IMR-90 (cell line): ENCODE data around the gene PDGFC. TPM values are rescaled to one million over a fixed set of nuclear protein-coding genes. Genes with fewer than 3 reads are reported as not detected.

Source experiments
- ATAC-seq: fragments of 200-7000 bp; cut with Tn5 transposase; 2 replicates; pipeline ENCODE4 v1.9.1; 2020; ENCODE audit warnings: low read depth, mild to moderate bottlenecking, moderate library complexity
- BruUV-seq: library from RNA; stranded (reverse); fragments of 400-500 nt; replicated peaks from 2 replicates; lab custom pipeline; 2021; lab: Mats Ljungman, UMichigan
- CTCF ChIA-PET: fragments of 300-600 bp; formaldehyde crosslinking; extraction: SDS; loops from one replicate; lab custom pipeline; 2021; ENCODE audit warnings: antibody characterized with exemption; lab: Yijun Ruan, JAX
- POLR2A ChIA-PET: fragments of 300-600 bp; sonication (Branson Sonifier 250); formaldehyde crosslinking; loops from one replicate; lab custom pipeline; 2022; ENCODE audit warnings: antibody characterized with exemption; ENCODE audit not compliant: unreplicated experiment; lab: Charles Lee
- DNase-seq: peaks from one replicate; pipeline ENCODE4 v3.0.0; 2013
- H2AFZ ChIP-seq: replicated peaks from 2 replicates; pipeline ENCODE3; 2013; ENCODE audit warnings: low read length, mild to moderate bottlenecking; ENCODE audit not compliant: poor library complexity
- H2AK5ac ChIP-seq: 2 replicates; pipeline ENCODE4 v1.6.1; 2013; ENCODE audit warnings: low read depth, low read length, inconsistent platforms
- H2AK9ac ChIP-seq: replicated peaks from 2 replicates; pipeline ENCODE3; 2013; ENCODE audit warnings: mild to moderate bottlenecking, low read depth, low read length, moderate library complexity; ENCODE audit not compliant: poor library complexity
- H2BK120ac ChIP-seq: 2 replicates; pipeline ENCODE4 v1.6.1; 2013; ENCODE audit warnings: low read depth, low read length, inconsistent platforms
- H2BK15ac ChIP-seq: 3 replicates; pipeline ENCODE4 v1.6.1; 2013; ENCODE audit warnings: low read depth, low read length, inconsistent platforms
- H2BK20ac ChIP-seq: 2 replicates; pipeline ENCODE4 v1.6.1; 2013; ENCODE audit warnings: low read depth, mild to moderate bottlenecking, inconsistent platforms, low read length, moderate library complexity
- H2BK5ac ChIP-seq: 2 replicates; pipeline ENCODE4 v1.6.1; 2013; ENCODE audit warnings: mild to moderate bottlenecking, low read depth, low read length, inconsistent platforms; ENCODE audit not compliant: poor library complexity, severe bottlenecking
- H3K14ac ChIP-seq: replicated peaks from 2 replicates; pipeline ENCODE4 v1.6.1; 2013; ENCODE audit warnings: low read depth, low read length, inconsistent platforms
- H3K18ac ChIP-seq: 2 replicates; pipeline ENCODE4 v1.6.1; 2013; ENCODE audit warnings: low read depth, low read length, control low read depth
- H3K23ac ChIP-seq: 2 replicates; pipeline ENCODE4 v1.6.1; 2013; ENCODE audit warnings: low read depth, low read length, inconsistent platforms
- H3K27ac ChIP-seq: 2 replicates; pipeline ENCODE4 v1.5.1; 2013; ENCODE audit warnings: mild to moderate bottlenecking, control low read depth, low read length; ENCODE audit not compliant: insufficient read depth
- H3K27me3 ChIP-seq: 2 replicates; pipeline ENCODE4 v1.6.1; 2013; ENCODE audit warnings: low read length; ENCODE audit not compliant: control insufficient read depth, insufficient read depth
- H3K36me3 ChIP-seq: 2 replicates; pipeline ENCODE4 v1.6.1; 2013; ENCODE audit warnings: low read length, mixed read lengths; ENCODE audit not compliant: control insufficient read depth, insufficient read depth
- H3K4ac ChIP-seq: 2 replicates; pipeline ENCODE4 v1.6.1; 2013; ENCODE audit warnings: low read depth, low read length, inconsistent platforms
- H3K4me1 ChIP-seq: 2 replicates; pipeline ENCODE4 v1.6.1; 2013; ENCODE audit warnings: low read length, mixed read lengths; ENCODE audit not compliant: control insufficient read depth, insufficient read depth
- H3K4me2 ChIP-seq: 2 replicates; pipeline ENCODE4 v1.6.1; 2013; ENCODE audit warnings: low read depth, mild to moderate bottlenecking, control low read depth, low read length, moderate library complexity
- H3K4me3 ChIP-seq: 2 replicates; pipeline ENCODE4 v1.5.1; 2013; ENCODE audit warnings: low read depth, mild to moderate bottlenecking, control low read depth, low read length, moderate library complexity; ENCODE audit not compliant: insufficient read depth
- H3K56ac ChIP-seq: 2 replicates; pipeline ENCODE4 v1.6.1; 2013; ENCODE audit warnings: low read length, inconsistent platforms; ENCODE audit not compliant: insufficient read depth; ENCODE audit errors: extremely low read depth
- H3K79me1 ChIP-seq, 2 experiments: 2 replicates each; pipeline ENCODE4 v1.6.1; 2013; ENCODE audit warnings: low read length in 2 of 2, inconsistent platforms in 1 of 2, low read depth in 1 of 2
- H3K9ac ChIP-seq: 2 replicates; pipeline ENCODE4 v1.6.1; 2013; ENCODE audit warnings: low read depth, low read length, control low read depth
- H3K9me1 ChIP-seq: 2 replicates; pipeline ENCODE4 v1.6.1; 2013; ENCODE audit warnings: low read length, inconsistent platforms; ENCODE audit not compliant: insufficient read depth
- H3K9me3 ChIP-seq: 2 replicates; pipeline ENCODE4 v1.6.1; 2013; ENCODE audit warnings: low read length; ENCODE audit not compliant: control insufficient read depth, insufficient read depth
- H4K20me1 ChIP-seq: 2 replicates; pipeline ENCODE4 v1.6.1; 2013; ENCODE audit warnings: low read length, inconsistent platforms; ENCODE audit not compliant: insufficient read depth
- H4K5ac ChIP-seq: 2 replicates; pipeline ENCODE4 v1.6.1; 2013; ENCODE audit warnings: mild to moderate bottlenecking, low read depth, low read length, control low read depth
- H4K8ac ChIP-seq, 2 experiments: 2 replicates each; pipeline ENCODE4 v1.6.1; 2013; ENCODE audit warnings: low read depth in 2 of 2, low read length in 2 of 2, control low read depth in 1 of 2, inconsistent platforms in 1 of 2
- H4K91ac ChIP-seq: 2 replicates; pipeline ENCODE4 v1.6.1; 2013; ENCODE audit warnings: low read depth, low read length, inconsistent platforms; ENCODE audit not compliant: insufficient read depth
- CEBPB ChIP-seq: IDR thresholded peaks from 2 replicates; pipeline ENCODE4 v1.6.1; 2012; ENCODE audit warnings: low read depth, low read length, improper control_type of control experiment
- MAZ ChIP-seq: IDR thresholded peaks from 2 replicates; pipeline ENCODE4 v1.6.1; 2012; ENCODE audit warnings: low read depth, mild to moderate bottlenecking, low read length, improper control_type of control experiment, moderate library complexity, borderline replicate concordance
- POLR2A ChIP-seq: IDR thresholded peaks from 2 replicates; pipeline ENCODE4 v1.6.1; 2012; ENCODE audit warnings: mild to moderate bottlenecking, low read depth, low read length
- RFX5 ChIP-seq: IDR thresholded peaks from 2 replicates; pipeline ENCODE4 v1.8.0; 2012; ENCODE audit warnings: low read depth, mild to moderate bottlenecking, low read length, moderate library complexity
- SMC3 ChIP-seq: fragments of 150-350 bp; IDR thresholded peaks from 2 replicates; pipeline ENCODE4 v1.6.1; 2016; ENCODE audit warnings: low read depth, mild to moderate bottlenecking, antibody characterized with exemption, low read length, moderate library complexity
- WGBS, 2 experiments: methylation state at CpG; one replicate each; pipeline versions ENCODE4 v1.1.5 to v1.1.7; 2013; ENCODE audit warnings: missing lambda C conversion rate in 2 of 2; ENCODE audit not compliant: insufficient read length in 1 of 2; ENCODE audit errors: extremely low coverage in 2 of 2; 5-methylcytosine and 5-hydroxymethylcytosine counted together
- dilution Hi-C: fragments of 300-500 bp; cut with HindIII; formaldehyde crosslinking; loops from one replicate; pipeline ENCODE4 v1.14.3; 2018; ENCODE audit warnings: low sequenced_read_pairs; ENCODE audit not compliant: unreplicated experiment
- in situ Hi-C: fragments of 300-500 bp; cut with MboI; formaldehyde crosslinking; loops from 3 replicates; pipeline ENCODE4 v1.14.3; 2019; ENCODE audit warnings: low sequenced_read_pairs, inconsistent platforms, mixed read lengths
- intact Hi-C: fragments of 100-400 bp; cut with micrococcal nuclease; formaldehyde crosslinking; loops from 2 replicates; pipeline ENCODE4 v1.10.0; 2022
- polyA plus RNA-seq, 3 experiments: library from polyadenylated mRNA; depleted of rRNA; stranded (reverse); fragments of >200 nt; gene quantifications; 2 replicates each; pipeline ENCODE4 v1.2.3, GENCODE V29; 2012; ENCODE audit warnings: low replicate concordance in 1 of 3
- total RNA-seq: library from RNA; depleted of rRNA; stranded (reverse); fragments of >200 nt; gene quantifications from 2 replicates; pipeline ENCODE4 v1.2.3, GENCODE V29; 2012

The PDGFC gene
- total and polyA plus RNA-seq, 2 of the 4 experiments (the other 2 are of a cell fraction): 19.8 to 90.7 TPM

DNA sequence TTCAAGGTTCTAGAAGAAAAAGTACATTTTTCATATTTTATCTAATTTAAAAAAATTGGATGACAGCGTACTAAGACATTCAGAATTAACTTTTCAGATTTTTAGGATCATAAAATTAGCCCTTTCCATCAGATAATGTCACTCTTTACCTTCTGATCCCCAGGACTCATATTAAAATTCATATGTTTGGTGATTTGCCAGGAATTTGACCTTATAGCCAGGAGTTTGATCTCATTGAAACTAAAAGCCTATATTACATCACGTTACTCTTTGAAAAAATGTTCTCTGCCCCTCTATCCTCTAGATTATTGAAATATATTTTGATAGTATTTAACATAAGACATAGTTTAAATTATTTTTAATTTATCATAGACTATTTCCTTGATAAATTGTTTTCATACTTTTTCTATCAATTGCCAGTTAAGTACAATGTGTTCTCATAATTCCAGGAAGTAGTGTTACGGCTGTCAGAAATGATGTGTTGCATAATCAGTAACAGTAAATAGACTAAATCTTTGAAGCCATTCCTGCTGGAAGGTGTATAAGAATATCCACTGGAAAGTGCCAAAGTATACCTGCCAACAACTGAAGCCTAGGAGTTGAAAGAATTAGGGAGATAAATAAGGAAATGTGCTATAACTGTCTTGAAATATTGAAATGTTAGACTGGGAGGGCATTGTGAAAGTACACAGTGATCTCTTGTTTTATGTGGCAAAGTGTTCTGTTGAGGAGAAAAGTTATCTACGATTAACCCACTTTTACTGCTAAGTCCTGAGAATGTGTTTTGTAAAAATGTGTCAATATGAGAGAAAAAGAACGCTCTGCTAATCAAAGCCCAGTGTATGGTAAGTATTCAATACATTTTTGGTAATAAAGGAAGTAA, 32.9 kb upstream of the PDGFC start:
- no CpG with 5 or more reads among the region's 5 CpGs for WGBS, 2 experiments
- Histone ChIP-seq H2AFZ (no peak overlapping the region), H2AK9ac (no peak overlapping the region), H3K79me1 (no peaks in the 10 kb centered on the region), H2AK5ac (no peak overlapping the region), H3K56ac (no peak overlapping the region), H3K18ac (no peak overlapping the region; the same call in 1 of the 2 replicates), H3K27me3 (no peaks in the 10 kb centered on the region), H4K5ac (no peak overlapping the region; the same call in 1 of the 2 replicates), H3K4me1 (peaks cover 2% of the 10 kb centered on the region; the same call in 1 of the 2 replicates), H3K9ac (no peak overlapping the region), H3K23ac (no peak overlapping the region), H3K4me3 (no peak overlapping the region), H3K9me1 (0 out of 2 replicates have a peak, but pooled peaks cover 2% of the 10 kb centered on the region), H3K4me2 (no peak overlapping the region), H3K14ac (no peak overlapping the region), H2BK15ac (no peak overlapping the region), H3K9me3 (no peaks in the 10 kb centered on the region), H2BK5ac (peak overlapping the region; percentile 48), H2BK20ac (peak overlapping the region; percentile 4; the same call in 1 of the 2 replicates), H2BK120ac (no peak overlapping the region; the same call in 1 of the 2 replicates), H4K91ac (no peak overlapping the region), H3K4ac (no peak overlapping the region), H4K8ac (peak overlapping the region in 1 of 2 experiments; percentile 15; a peak in 1 of 4 replicates), H4K20me1 (no peaks in the 10 kb centered on the region), H3K36me3 (no peaks in the 10 kb centered on the region), H3K27ac (no peak overlapping the region)
- ATAC-seq: no peak
- intact Hi-C loops: no loop called here
- dilution Hi-C loops: no loop called here
- in situ Hi-C loops: no loop called here
- ChIA-PET CTCF (interaction anchor here (1.2 to 1.3 kb wide), 2 partner anchors 9 to 24 kb away, joined by 4 read pairs; no protein-coding TSS in a partner anchor), POLR2A (no interaction called here)
- BruUV-seq: no TSS peak
- DNase-seq: no peak
- TF ChIP-seq SMC3: no peak
- TF ChIP-seq RFX5: no peak
- TF ChIP-seq POLR2A: no peak
- TF ChIP-seq MAZ: no peak
- 0 out of 2 replicates have a peak, but pooled peaks have one; percentile 42 for TF ChIP-seq CEBPB
